B cell (primary cell): ENCODE results near the gene IVL. TPM values are rescaled to one million over a fixed set of nuclear protein-coding genes. Genes with fewer than 3 reads are reported as not detected.

Experiments
- ATAC-seq: fragments of 200-7000 bp; cut with Tn5 transposase; one replicate; pipeline ENCODE4 v1.10.0; 2021; ENCODE audit warnings: low read depth, mild to moderate bottlenecking, moderate number of reproducible peaks, moderate library complexity
- CTCF ChIA-PET: fragments of 350-600 bp; sonication (Branson Sonifier 250); formaldehyde crosslinking; loops from one replicate; lab custom pipeline; 2021; ENCODE audit warnings: antibody characterized with exemption, inconsistent platforms; lab: Charles Lee
- POLR2A ChIA-PET: fragments of 350-600 bp; sonication (Branson Sonifier 250); formaldehyde crosslinking; loops from one replicate; lab custom pipeline; 2021; ENCODE audit warnings: antibody characterized with exemption; lab: Charles Lee
- DNase-seq: peaks from one replicate; pipeline ENCODE4 v3.0.0; 2013
- H2AFZ ChIP-seq: 2 replicates; pipeline ENCODE4 v1.6.1; 2012; ENCODE audit warnings: mild to moderate bottlenecking, low read depth, low read length; ENCODE audit not compliant: insufficient read depth, poor library complexity, severe bottlenecking
- H3K27ac ChIP-seq, 2 donors: 1 replicate in 1 of 2; 2 replicates in 1 of 2; pipeline ENCODE4 v1.5.1; 2012 to 2013; ENCODE audit warnings: low read length in 2 of 2, mild to moderate bottlenecking in 2 of 2, moderate library complexity in 1 of 2
- H3K27me3 ChIP-seq, 4 experiments: fragments of 200-600 bp in 1 of 4; sonication (generic) in 1 of 4; replicated peaks in 1 of 4; 1 replicate in 2 of 4; 2 replicates in 2 of 4; pipeline versions ENCODE4 v1.6.1 to v1.7.0; 2013 to 2016; ENCODE audit warnings: low read length in 3 of 4, mild to moderate bottlenecking in 2 of 4, mixed read lengths in 1 of 4, moderate library complexity in 1 of 4; ENCODE audit not compliant: insufficient read depth in 4 of 4, control insufficient read depth in 3 of 4; ENCODE audit errors: control extremely low read depth in 1 of 4
- H3K36me3 ChIP-seq, 2 experiments: replicated peaks in 1 of 2; 1 replicate in 1 of 2; 2 replicates in 1 of 2; pipeline versions ENCODE4 v1.6.1 to v1.7.1; 2013; ENCODE audit warnings: low read length in 1 of 2; ENCODE audit not compliant: insufficient read depth in 2 of 2, control insufficient read depth in 1 of 2; ENCODE audit errors: control extremely low read depth in 1 of 2, extremely low read depth in 1 of 2
- H3K4me1 ChIP-seq, 2 donors: fragments of 200-600 bp in 1 of 2; sonication (generic) in 1 of 2; 1 replicate in 1 of 2; 2 replicates in 1 of 2; pipeline versions ENCODE4 v1.5.1 to v1.6.1; 2013 to 2017; ENCODE audit warnings: low read length in 2 of 2; ENCODE audit not compliant: control insufficient read depth in 2 of 2, insufficient read depth in 2 of 2
- H3K4me2 ChIP-seq: replicated peaks from 2 replicates; pipeline ENCODE3; 2012; ENCODE audit warnings: mild to moderate bottlenecking, low read depth, low read length; ENCODE audit not compliant: poor library complexity, severe bottlenecking
- H3K4me3 ChIP-seq, 5 experiments: fragments of 200-600 bp in 1 of 5; sonication (generic) in 1 of 5; 1 replicate in 3 of 5; 2 replicates in 2 of 5; pipeline versions ENCODE4 v1.5.1 to v1.7.0; 2011 to 2016; ENCODE audit warnings: low read length in 4 of 5, mild to moderate bottlenecking in 4 of 5, low read depth in 2 of 5, control low read depth in 1 of 5, moderate library complexity in 1 of 5; ENCODE audit not compliant: insufficient read depth in 1 of 5; ENCODE audit errors: control extremely low read depth in 1 of 5, extremely low read depth in 1 of 5
- H3K79me2 ChIP-seq: fragments of 200-600 bp; sonication (generic); one replicate; pipeline ENCODE4 v1.6.0; 2016; ENCODE audit warnings: low read length; ENCODE audit not compliant: control insufficient read depth, insufficient read depth
- H3K9ac ChIP-seq: fragments of 200-600 bp; sonication (generic); 2 replicates; pipeline ENCODE4 v1.6.1; 2017; ENCODE audit warnings: mild to moderate bottlenecking, low read length, moderate library complexity
- H3K9me3 ChIP-seq, 3 donors: one replicate each; pipeline versions ENCODE4 v1.6.1 to v1.7.1; 2013; ENCODE audit warnings: low read length in 2 of 3; ENCODE audit not compliant: control insufficient read depth in 2 of 3, insufficient read depth in 1 of 3; ENCODE audit errors: control extremely low read depth in 1 of 3
- H4K20me1 ChIP-seq: 2 replicates; pipeline ENCODE4 v1.6.0; 2012; ENCODE audit warnings: mild to moderate bottlenecking, low read length; ENCODE audit not compliant: insufficient read depth, control insufficient read depth, poor library complexity, severe bottlenecking
- H3K27ac Mint-ChIP-seq: one replicate; pipeline ENCODE4 v1.8.0; 2021; ENCODE audit warnings: mixed read lengths
- H3K27me3 Mint-ChIP-seq: one replicate; pipeline ENCODE4 v1.8.0; 2021; ENCODE audit warnings: mixed read lengths
- H3K4me1 Mint-ChIP-seq: one replicate; pipeline ENCODE4 v1.8.0; 2021; ENCODE audit warnings: mixed read lengths
- H3K4me3 Mint-ChIP-seq: one replicate; pipeline ENCODE4 v1.8.0; 2021; ENCODE audit warnings: mixed read lengths
- H3K9me3 Mint-ChIP-seq: one replicate; pipeline ENCODE4 v1.8.0; 2022; ENCODE audit warnings: mixed read lengths; ENCODE audit not compliant: insufficient read depth
- CTCF ChIP-seq: fragments of 200-600 bp; IDR thresholded peaks from one replicate; pipeline ENCODE4 v1.8.0; 2022; ENCODE audit warnings: antibody characterized with exemption, mild to moderate bottlenecking
- EZH2 ChIP-seq: IDR thresholded peaks from 2 replicates; pipeline ENCODE4 v1.6.1; 2012; ENCODE audit warnings: borderline replicate concordance, low read depth, mild to moderate bottlenecking, moderate library complexity, low read length; ENCODE audit not compliant: insufficient read depth, poor library complexity, severe bottlenecking
- WGBS: methylation state at CpG from one replicate; pipeline ENCODE4 v1.1.5; 2013; ENCODE audit warnings: missing lambda C conversion rate; ENCODE audit not compliant: insufficient coverage; 5-methylcytosine and 5-hydroxymethylcytosine counted together
- intact Hi-C: fragments of 100-400 bp; cut with micrococcal nuclease; formaldehyde crosslinking; loops from one replicate; pipeline ENCODE4 v1.10.0; 2022
- polyA plus RNA-seq: library from polyadenylated mRNA; depleted of rRNA; stranded (reverse); fragments of >200 nt; gene quantifications from 2 replicates; pipeline ENCODE4 v1.2.3, GENCODE V29; 2012
- total RNA-seq, 2 donors: library from RNA; stranded (reverse); fragments of 120-200 nt in 1 of 2; gene quantifications; 1 replicate in 1 of 2; 2 replicates in 1 of 2; pipeline versions ENCODE4 v1.2.3 to v1.2.4, GENCODE V29; 2013 to 2022

Gene IVL
- total and polyA plus RNA-seq, 2 donors (not counting 1 experiment from before 2014, with no cell fraction given): not detected

- intact Hi-C loops: no loop called here
- no peak within 1 kb of the TSS for H3K4me2 ChIP-seq
- no peak within 1 kb of the TSS for H2AFZ ChIP-seq
- 98% methylated on average over 3 of the region's 3 CpGs for WGBS
- no peak for ATAC-seq
- Mint-ChIP-seq H3K27ac (no peak within 1 kb of the TSS), H3K4me3 (no peak within 1 kb of the TSS), H3K27me3 (peaks cover 22% of the 10 kb centered on the region), H3K9me3 (no peaks in the 10 kb centered on the region), H3K4me1 (no peaks in the 10 kb centered on the region)
- no peak within 1 kb of the TSS for H3K27ac ChIP-seq
- ChIA-PET CTCF (interaction anchor here (1.0 kb wide), 1 partner anchor 11 kb away, joined by 4 read pairs; no protein-coding TSS in a partner anchor), POLR2A (no interaction called here)
- no peaks in the 10 kb centered on the region for H3K27me3 ChIP-seq
- H3K4me1 ChIP-seq: no peaks in the 10 kb centered on the region
- DNase-seq: no peak
- no peaks in the 10 kb centered on the region for H3K9me3 ChIP-seq
- H3K4me3 ChIP-seq: no peak within 1 kb of the TSS
- no peak within 1 kb of the TSS for H3K9ac ChIP-seq
- TF ChIP-seq CTCF: no peak
- TF ChIP-seq EZH2: no peak
- no peaks in the 10 kb centered on the region for H3K79me2 ChIP-seq
- H4K20me1 ChIP-seq: no peaks in the 10 kb centered on the region
- H3K36me3 ChIP-seq: no peaks in the 10 kb centered on the region
These were observed 48.6 kb upstream of the IVL start, which contains the start of gene LCE7A for GRCh38 chr1:152859696-152860095. TSS of gene LCE7A (plus strand) at chr1:152859996. CDS start at chr1:152860698, 702 bp downstream.

GRCh38 chr1:152860129-152860528 lies 48.2 kb upstream of the IVL start:
- H3K27me3 ChIP-seq: no peaks in the 10 kb centered on the region
- no peaks in the 10 kb centered on the region for H4K20me1 ChIP-seq
- H3K36me3 ChIP-seq: no peaks in the 10 kb centered on the region
- H3K4me3 ChIP-seq: no peak overlapping the region
- H3K4me1 ChIP-seq: no peaks in the 10 kb centered on the region
- no peak overlapping the region for H3K27ac Mint-ChIP-seq
- H3K4me1 Mint-ChIP-seq: no peaks in the 10 kb centered on the region
- H3K4me3 Mint-ChIP-seq: no peak overlapping the region
- no peak overlapping the region for H2AFZ ChIP-seq
- H3K9me3 ChIP-seq: no peaks in the 10 kb centered on the region
- intact Hi-C loops: no loop called here
- H3K4me2 ChIP-seq: no peak overlapping the region
- no peaks in the 10 kb centered on the region for H3K9me3 Mint-ChIP-seq
- peaks cover 22% of the 10 kb centered on the region for H3K27me3 Mint-ChIP-seq
- POLR2A ChIA-PET: no interaction called here
- H3K79me2 ChIP-seq: no peaks in the 10 kb centered on the region
- CTCF ChIA-PET: interaction anchor here (1.5 kb wide), 1 partner anchor 11 kb away, joined by 5 read pairs; no protein-coding TSS in a partner anchor
- WGBS: 73% methylated on average over 3 of the region's 3 CpGs
- DNase-seq (no peak), ATAC-seq (no peak)
- no peak for TF ChIP-seq EZH2
- no peak for TF ChIP-seq CTCF
- no peak overlapping the region for H3K9ac ChIP-seq
- H3K27ac ChIP-seq: no peak overlapping the region
